RKO (cell line): Measurements from ENCODE around the gene SLIT3.

ENCODE experiments used
- DNase-seq: peaks from one replicate; pipeline ENCODE4 v3.0.0-alpha.2; 2016; ENCODE audit warnings: low spot score

SLIT3 gene

DNA sequence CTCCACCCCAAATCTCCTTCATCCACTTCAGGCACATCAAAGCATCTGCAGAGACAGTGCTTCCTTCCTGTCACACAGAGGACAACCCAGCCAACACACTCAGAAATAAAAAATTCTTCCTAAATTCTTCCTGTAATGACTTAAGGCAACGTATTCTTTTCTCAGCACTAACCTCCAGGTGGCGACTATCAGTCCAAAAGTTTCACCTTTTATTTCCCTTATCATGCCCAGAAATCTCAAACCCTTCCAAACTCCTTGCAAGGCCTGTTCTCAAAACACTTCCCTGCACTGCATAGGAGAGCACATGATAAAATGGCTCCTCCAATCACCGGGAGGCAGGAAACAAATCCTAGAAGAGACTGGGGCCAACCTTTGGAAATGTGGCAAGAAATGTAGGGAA is 35.1 kb downstream of the SLIT3 start:
- peak; percentile 32 for DNase-seq

DNA sequence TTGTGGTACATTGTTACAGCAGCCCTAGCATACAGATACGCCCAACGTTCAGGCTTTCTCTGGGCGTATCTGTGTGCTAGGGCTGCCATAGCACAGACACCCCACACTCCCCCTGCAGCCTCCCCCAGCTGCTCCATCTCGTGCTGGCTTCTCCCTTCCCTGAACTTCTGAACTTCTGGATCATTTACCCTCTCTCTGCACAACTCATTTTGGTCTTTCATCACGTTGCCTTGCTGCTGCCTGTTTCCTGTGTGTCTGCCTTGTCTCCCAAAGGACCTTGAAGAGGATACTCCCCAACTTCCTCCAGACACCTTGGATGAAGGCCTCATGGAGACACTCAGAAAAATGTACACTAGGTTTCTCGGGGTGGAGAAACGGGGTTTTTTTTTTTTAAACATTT is 37.3 kb downstream of the SLIT3 start:
- DNase-seq: no peak

DNA sequence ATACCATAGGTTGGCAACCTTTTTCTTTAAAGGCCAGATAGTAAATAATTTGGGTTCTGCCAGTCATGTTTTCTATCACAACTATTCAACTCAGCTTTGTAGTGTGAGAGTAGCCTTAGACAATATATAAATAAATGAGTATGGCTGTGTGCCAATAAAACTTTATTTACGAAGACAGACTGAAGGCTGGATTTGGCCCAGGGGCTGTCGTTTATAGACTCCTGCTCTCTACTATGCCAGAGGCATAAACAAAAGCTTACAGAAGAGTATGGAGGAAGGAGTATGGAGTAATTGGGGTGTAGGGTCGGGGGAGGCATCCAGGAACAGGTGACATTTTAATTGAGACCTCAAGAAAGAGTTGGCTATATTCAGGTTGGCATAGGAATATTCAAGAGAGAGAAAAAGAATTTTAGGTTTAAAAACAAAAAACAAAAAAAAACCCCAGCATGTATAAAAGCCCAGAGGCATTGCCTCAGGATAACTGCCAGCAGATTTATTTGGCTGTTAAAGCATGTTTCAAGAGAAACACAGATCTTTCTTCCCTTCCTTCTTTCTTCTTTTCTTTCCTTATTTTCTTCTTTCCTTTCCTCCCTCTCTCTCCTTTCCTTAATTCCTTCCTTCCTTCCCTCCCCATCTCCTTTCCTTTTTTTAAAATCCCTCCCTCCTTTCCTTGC is 39.9 kb downstream of the SLIT3 start:
- no peak for DNase-seq

DNA sequence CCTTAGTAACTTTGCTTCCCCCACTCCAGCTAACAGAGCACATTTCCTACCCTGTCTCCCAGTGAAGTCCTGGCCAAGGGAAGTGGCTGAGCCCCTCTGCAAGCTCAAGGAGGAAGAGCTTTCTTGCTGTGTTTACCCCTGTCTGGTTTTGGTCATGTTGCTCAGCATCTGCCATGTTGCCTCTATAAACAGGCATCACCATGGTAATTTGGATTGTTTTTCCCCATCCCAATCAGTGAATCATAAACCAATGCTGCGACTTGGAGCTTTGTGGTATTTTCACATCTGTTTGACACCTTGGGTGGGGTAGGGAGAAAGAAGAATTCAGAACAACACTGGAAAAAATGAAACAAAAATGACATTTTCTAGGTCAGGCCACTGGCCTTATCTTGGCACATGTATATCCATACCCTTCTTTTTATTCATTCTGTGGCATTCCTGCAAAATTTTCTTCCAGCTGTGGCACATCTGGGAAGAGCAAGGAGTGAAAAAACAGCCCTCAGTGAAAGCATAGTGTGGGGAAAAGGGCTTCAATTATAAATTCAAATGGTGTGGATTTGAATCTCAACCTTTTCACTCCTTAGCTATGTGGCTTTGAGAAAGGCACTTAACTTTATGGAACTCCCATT is 42.5 kb downstream of the SLIT3 start:
- DNase-seq: no peak

DNA sequence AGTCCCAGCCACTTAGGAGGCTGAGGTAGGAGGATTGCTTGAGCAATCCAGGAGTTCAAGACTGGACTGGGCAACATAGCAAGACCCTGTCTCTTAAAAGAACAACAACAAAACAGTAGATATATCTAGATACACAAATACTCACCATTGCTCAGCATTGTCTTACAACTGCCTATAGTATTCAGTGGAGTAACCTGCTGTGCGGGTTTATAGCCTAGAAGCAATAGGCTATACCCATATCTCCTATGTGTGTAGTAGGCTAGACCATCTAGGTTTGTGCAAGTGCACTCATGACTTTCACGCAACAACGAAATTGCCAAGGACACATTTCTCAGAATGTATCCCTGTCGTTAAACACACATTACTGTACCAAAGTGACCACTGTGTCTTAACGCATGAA is 44.7 kb downstream of the SLIT3 start:
- no peak for DNase-seq

DNA sequence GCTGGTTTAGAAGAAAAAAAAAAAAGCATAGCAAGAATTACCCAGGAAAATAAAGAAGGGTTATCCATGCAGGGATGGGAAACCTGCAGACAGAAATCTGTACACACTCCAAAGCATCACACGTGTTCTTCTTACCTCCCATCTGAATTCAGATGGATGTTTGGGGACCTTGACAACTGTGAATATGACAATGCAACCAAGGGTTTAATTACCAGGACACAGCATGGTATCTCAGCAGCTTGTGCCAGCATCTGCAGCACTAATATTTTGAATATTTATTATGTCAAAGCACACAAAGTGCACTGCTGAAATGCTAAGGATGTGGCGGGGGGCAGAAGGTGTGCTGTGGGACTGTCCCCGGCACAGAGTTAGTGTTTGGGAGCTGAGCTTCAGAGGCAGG is 47.9 kb downstream of the SLIT3 start:
- no peak for DNase-seq

DNA sequence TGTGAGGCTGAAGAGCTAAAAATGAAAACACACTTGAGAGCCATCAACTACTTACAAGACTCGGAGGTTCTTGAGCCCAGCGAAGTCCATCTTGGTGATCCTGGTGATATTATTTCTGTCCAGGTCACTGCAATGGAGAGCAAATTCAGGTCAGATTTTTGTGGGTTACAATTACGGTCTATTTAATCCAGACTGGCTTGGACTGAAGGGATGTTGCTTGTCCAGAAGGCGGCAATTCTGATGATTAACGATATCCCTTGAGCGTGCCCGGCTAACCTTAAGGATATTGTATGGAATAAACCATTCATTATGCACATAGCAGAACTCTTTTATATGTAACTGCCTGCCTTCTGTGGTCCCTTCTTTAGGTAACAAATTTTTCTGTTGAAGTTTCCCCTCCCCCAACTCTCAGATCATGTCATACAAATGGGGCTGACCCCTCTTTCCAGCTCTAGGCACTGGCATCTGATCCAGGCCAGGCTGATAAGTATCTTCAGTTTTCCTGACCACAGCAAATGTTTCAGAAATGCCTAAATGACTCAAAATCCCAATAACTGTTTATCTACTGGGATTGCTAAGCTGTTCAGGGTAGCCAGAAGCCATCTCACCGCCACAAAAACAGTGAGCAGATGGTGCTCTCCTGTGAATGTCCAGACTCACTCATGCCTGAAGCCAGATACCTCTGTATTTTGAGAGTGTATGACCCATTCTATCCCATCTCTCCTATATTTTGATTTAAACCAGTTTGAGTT is 49.4 kb downstream of the SLIT3 start:
- no peak for DNase-seq

DNA sequence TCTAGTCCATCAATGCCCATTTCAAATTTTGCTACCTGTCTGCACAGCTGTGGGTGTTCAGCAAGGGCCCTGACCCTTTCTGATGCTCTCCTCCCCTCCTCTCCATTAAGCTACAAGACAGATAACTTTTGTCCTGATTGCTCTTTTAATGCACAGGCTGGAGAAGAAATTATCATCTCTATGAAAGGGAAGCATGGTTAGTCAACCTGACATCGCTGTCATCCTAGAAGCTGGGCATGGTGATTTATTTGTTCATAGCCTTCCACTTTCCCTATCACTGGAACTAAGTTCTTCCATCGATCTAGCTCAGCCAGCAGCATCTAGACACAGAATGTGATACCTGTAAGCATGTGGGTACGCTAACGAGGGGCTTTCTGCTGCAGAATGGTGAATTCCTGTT is 50.1 kb downstream of the SLIT3 start:
- DNase-seq: no peak

DNA sequence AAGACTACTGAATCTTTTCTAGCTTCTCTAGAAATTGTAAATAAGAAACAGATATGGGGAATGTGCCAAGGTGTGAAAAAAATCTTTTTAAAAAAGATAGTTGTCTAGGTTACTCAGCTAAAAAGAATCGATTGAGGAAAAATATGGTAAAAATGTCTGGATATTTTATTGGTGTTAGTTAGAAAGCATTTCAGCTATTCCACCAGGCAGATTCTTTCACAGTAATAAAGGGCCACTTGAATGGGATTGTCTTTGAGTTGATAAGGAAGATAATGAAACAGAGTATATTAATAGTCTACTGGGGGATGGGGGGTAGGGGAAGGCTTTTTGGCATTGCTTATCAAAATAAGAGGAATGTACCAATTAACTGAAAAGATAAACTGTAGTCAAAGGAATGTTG is 51.9 kb downstream of the SLIT3 start:
- DNase-seq: no peak

DNA sequence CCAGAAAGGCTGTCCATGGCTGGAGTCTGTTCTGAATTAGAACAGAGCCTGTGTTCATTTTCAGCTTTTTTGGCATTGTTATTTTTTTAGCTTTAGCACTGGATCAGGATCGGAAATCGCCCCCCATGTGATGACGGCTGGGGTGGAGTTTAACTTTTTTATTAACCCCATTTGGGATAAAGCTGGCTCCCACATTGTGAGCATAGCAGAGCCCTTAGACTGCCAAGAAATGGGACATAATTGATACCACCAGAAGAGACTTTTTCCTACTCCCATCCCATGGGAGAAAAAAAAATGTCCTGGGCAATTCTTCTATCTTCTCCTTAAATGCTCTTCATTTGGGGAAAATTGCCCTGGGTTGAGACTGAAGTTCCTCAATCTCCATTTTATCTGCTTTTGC is 52.4 kb downstream of the SLIT3 start:
- no peak for DNase-seq

DNA sequence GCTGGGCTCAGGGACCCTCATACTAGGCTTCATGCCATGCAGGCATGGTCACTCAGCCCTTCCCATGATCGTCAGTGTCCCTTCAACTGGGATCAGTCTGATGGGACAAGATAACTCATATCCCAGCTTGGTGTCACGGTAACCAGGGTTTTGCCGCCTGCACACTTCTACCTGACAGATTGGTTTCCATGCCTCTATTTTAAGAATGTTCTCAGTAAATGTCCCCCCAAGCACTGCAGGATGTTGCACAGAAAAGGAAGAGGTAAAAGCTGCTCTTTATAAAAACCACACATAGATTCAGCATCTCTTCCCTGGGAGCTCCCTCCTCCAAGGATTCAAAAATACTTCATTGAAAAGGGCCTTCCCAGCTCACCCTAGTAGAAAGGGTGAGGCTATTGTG is 56.1 kb downstream of the SLIT3 start:
- DNase-seq: no peak

DNA sequence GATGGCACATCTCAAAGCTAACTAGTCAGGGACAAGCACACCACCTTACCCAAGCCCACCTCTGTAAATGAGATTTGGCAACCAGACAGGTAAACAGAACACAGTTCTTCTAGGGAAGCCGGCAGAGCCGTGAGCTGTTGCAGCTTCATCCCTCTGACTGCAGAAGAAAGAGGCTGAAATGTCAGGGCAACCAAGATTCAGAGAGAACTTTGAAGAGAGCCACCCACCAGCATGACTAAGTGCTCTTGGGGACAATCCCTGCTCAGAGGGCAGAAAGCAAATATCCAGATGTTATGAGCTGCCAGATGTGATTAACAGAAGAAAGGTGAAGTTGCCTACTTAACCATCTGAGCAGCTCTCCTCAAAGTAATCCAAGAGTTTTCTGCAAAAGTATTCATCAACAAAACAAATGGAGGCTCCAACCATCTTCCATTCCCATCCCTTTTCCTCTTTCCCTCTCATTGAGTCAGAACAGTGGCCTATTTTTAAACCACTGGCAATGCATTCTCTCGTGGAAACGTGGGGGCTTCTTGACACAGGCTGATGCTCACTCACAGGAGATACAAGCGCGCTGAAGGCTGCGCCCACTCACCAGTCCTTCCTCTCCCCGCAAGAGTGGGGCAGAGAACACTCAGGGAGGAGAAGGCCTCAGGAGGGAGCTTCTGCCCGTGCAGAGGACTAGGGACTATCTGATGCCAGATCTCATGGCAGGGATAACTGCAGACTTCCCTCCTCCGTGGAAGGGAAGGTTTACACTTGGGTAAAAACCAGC is 57.1 kb downstream of the SLIT3 start:
- no peak for DNase-seq

DNA sequence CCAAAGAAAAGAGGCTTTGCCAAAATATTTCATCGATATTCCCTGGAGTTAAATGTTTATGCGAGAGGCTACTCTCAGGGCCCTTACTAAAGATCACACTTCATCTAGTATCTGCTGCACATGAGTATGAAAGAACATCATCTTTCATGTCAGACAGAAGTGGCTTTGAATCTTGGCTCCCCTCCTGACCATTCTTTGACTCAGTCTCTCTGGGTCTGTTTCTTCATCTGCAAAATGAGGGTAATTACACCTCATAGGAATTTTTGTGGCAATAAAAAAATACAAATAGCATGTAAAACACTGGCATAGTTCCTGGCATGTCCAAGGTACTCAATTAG is 58.1 kb downstream of the SLIT3 start:
- no peak for DNase-seq

DNA sequence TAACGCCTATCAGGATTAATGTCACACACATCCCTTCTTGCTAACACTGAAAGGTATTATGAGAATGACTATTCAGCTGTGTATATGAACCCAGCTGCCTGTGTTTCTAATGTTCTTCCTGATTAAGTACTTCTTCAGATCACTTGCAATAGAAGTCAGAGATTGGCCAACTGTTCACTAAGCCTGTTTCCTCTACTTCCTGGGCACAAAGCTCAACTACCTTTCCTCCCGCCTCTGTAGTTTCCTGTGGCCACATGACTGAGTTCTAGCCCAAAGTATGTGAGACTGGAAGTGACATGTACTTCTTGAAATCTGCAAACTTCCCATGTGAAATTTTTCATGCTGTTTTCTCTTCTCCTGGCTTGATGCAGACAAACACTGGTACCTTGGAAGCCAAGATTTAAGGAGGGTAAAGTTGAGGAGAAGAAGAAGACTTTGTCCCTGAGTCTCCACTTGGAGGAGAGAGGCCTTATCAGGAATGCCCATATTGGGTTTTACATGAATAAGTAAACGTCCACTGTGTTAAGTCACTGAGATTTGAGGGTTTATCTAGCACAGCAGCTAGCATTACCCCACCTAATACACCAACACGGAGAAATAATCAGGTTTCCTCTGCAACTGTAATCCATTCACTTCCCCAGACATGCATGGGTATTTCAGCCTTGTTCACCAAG is 58.6 kb downstream of the SLIT3 start:
- DNase-seq: no peak

DNA sequence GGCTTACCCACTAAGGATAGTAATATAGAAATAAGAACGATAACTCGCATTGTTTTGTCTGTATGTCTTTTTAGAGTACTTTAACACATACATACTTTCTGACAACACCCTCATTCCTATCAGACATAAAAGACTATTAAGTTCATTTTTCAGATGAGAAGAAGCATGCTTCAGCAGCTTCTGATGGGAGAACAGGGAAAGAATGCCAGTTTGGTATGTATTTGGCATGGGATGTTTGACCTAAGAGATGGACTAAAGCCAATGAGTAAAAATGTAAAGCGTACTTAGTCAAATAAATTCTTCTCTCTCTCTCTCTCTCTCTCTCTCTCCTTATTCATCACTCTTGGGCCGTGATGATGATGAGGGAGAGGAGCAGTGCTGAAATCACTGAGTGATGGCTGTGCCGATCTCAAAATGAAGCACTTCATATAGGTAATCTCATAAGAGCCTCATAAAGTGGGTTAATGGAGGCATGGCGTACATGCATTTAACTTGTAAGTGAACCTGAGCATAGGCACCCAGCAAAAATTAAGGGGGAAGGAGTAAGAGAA is 71.5 kb downstream of the SLIT3 start:
- DNase-seq: no peak

DNA sequence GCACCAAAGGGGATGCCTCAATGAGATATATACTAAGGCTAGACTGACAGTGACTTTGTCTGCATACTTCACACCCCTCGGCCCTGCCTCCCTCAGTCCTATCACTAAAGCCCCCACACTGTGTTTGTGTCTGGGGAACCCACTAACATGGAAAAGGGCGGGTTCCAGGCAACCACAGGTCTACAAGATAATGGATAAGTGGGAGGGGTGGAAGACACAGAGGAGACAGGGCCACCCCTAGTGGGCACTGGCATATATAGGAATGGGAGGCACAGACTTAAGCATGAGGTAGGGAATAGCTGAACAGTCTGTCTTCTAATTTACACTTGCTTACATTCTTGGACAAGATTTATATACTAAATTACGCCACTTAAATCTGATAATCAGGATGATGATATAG is 74.0 kb downstream of the SLIT3 start:
- no peak for DNase-seq

DNA sequence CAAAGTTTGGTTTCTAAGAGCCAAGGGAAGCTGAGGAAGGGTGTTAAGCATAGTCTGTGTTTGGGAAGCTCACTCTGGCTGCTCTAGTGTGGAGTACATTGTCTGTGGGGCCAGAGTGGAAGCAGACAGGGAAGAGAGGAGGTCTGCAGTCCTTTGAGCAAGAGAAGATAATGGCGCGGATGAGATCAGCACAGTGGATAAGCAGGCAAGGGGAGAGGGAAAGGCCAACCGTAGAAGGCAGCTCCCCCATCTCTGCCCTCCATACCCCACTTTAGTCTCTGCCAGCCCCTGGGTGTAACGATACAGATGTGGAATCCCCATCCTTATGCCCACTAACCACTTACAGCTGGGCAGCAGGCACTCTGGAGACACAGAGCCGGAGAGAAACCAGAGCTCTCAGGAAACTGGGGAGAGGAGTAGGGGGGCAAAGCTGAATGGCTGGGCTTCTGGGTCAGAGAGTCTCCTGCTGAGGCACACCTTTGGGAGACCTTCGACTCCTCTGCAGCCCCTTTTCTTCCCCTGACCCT is 75.0 kb downstream of the SLIT3 start:
- no peak for DNase-seq

DNA sequence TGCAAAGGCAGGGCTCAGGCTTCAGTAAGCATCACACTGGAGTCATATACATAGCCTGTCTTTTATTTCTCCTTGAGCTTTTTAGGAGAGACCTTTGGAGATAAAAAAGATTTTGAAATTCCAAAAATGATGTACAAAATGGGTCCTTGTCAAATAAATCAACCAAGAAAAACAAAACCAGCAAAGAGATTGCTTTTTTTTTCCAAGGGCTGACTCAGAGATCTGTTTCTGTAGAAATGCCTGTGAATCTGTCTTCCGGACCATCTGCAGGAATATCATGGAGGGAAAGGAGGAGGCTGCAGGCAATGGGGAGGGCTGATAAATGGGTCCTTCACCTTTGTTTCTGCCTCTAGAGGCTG is 77.4 kb downstream of the SLIT3 start:
- no peak for DNase-seq

DNA sequence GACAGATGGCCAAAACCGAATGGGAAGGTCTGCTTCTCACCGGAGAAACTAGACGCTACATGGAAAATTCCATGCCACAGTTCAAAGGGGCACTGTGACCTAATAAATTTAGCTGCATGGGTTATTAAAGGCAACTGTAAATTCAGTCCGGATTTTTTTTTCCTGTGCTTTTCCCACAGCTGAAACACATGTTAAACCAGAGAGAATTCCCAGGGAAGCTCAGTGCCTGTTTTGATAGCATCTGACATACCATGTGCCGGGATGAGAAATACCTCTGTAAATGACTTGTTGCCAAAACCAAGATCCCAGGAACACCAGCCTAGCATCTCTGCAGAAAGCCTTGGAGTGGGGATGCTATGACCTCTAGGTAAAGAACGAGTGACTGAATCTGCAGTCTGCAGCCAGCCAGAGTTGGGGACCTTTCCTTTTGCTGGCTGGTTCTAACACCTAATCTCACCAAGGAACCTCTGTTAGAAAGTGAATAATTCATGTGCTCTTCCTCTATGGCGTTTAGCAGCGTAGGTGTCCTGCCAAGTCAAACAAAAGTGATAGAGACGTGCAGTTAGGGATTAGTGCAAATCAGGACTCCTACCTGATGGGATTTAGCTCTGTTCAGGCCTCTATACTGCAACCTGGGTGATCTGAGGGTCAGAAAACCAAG is 77.9 kb downstream of the SLIT3 start:
- DNase-seq: no peak

DNA sequence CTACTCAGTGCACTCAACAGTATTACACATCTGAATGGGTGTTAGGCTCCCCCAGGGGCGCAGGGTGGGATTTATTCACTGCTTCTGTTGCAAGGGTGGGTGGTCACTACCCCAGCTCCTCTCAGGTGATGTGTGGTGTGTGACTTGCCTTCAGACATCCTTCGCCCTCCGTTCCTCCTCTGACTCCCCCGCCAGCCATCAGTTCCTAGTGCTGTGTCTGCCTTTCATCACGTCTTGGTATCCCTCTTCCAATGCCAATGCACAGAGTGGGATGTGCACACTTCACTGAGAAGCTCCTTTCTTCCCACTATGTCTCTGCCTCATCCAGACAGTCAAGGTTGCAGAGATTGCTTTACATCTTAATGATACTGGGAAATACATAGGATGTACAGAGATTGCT is 79.4 kb downstream of the SLIT3 start:
- DNase-seq: no peak

DNA sequence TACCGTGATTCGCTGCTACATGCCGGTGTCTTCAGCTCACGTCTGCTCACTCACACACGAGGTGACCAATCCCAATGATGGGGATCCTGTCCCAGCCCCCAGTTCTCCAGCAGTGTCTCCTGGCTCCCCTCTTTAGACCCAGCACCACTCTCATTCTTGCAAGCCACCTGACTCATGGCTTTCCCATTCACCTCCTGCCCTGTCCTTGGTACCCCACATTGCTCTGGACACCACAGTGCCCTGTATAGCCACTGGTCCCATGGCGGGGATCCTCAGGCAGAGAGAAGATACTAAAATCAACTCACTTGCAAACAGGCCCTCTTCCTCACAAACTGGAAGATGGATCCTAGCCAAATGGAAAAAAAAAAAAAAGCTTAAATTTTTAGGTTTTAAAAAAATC is 81.0 kb downstream of the SLIT3 start:
- DNase-seq: no peak
